ENCODE measurements around the gene IGSF21. TPM values are rescaled to one million over a fixed set of nuclear protein-coding genes. Genes with fewer than 3 reads are reported as not detected.

The IGSF21 gene
- total and polyA plus RNA-seq, 2 of the 8 experiments (the other 6 are each of a cell fraction or from before 2014, with no cell fraction given) = 22.5 to 28.5 TPM

GRCh38 chr1:18288722-18289121 lies 181.1 kb downstream of the IGSF21 start:
- H4K8ac ChIP-seq (ENCODE audit: extremely low read depth, insufficient read depth, low read length) = no peak overlapping the region
- no peak overlapping the region for H3K9ac ChIP-seq (replicated peaks in 1 of 4; ENCODE audit: extremely low read depth in 1 of 4, low read depth in 3 of 4, low read length in 3 of 4)
- H2BK5ac ChIP-seq (ENCODE audit: low read depth, low read length) = no peak overlapping the region; the same call in 1 of the 2 replicates
- H3K23ac ChIP-seq (ENCODE audit: insufficient read length) = no peak overlapping the region
- no peaks in the 10 kb centered on the region for H3K79me1 ChIP-seq (ENCODE audit: low read depth, low read length)
- peak overlapping the region; percentile 20; the same call in 1 of the 2 replicates for H2BK12ac ChIP-seq (ENCODE audit: low read depth, low read length)
- no peak overlapping the region for H3K4ac ChIP-seq (replicated peaks; ENCODE audit: insufficient read length, low read depth, low read length)
- H3K4me2 ChIP-seq (ENCODE audit: insufficient read depth in 1 of 2, low read depth in 2 of 2, low read length in 2 of 2) = no peak overlapping the region
- ChIA-PET POLR2A (ENCODE audit: partially characterized antibody) (no interaction called here), CTCF (ENCODE audit: partially characterized antibody) (interaction anchor here (0.8 to 1.9 kb wide), 3 partner anchors 11 to 54 kb away, joined by 3 to 11 read pairs (median 6); no protein-coding TSS in a partner anchor)
- DNase-seq (ENCODE audit: low read depth in 1 of 2, low spot score in 2 of 2) = no peak
- H4K91ac ChIP-seq (replicated peaks; ENCODE audit: insufficient read length, low read length) = peak overlapping the region; percentile 61
- H3K4me1 ChIP-seq (replicated peaks in 1 of 4; ENCODE audit: control insufficient read depth in 3 of 4, insufficient read depth in 4 of 4, low read length in 3 of 4) = peaks cover 3 to 27% (median 16%) of the 10 kb centered on the region in 4 experiments
- no peak overlapping the region for H3K56ac ChIP-seq (replicated peaks; ENCODE audit: insufficient read length, low read depth, low read length)
- H2AK5ac ChIP-seq (ENCODE audit: low read depth, low read length) = no peak overlapping the region
- no peak overlapping the region; the same call in 1 of the 2 replicates for H2BK15ac ChIP-seq (ENCODE audit: low read length)
- no peak overlapping the region for H4K5ac ChIP-seq (ENCODE audit: insufficient read length, low read depth, low read length)
- no peak overlapping the region for H3K4me3 ChIP-seq (ENCODE audit: extremely low read depth in 1 of 4, insufficient read depth in 2 of 4, low read depth in 3 of 4, low read length in 4 of 4)
- H2BK20ac ChIP-seq (ENCODE audit: low read length) = no peak overlapping the region; the same call in 1 of the 2 replicates
- no peak overlapping the region for H2AFZ ChIP-seq (ENCODE audit: low read length)
- H3K27ac ChIP-seq (ENCODE audit: low read depth, low read length) = no peak overlapping the region; the same call in 1 of the 2 replicates
- H3K14ac ChIP-seq (ENCODE audit: insufficient read length) = no peak overlapping the region
- 77% methylated on average over 7 of the region's 7 CpGs; no CpG with 5 or more reads in 1 of the 2 experiments for WGBS, 2 experiments (ENCODE audit: extremely low coverage in 1 of 2, insufficient coverage in 1 of 2, insufficient read length in 1 of 2, insufficient replicate concordance in 2 of 2, low coverage in 1 of 2, low lambda C conversion rate in 2 of 2, missing lambda C conversion rate in 1 of 2)
- H3K23me2 ChIP-seq (ENCODE audit: low read depth, low read length) = no peaks in the 10 kb centered on the region
- no peaks in the 10 kb centered on the region for H3K9me3 ChIP-seq (ENCODE audit: insufficient read depth in 2 of 2, low read depth in 1 of 2, low read length in 1 of 2)
- TF ChIP-seq MAFK (IDR thresholded peaks at IDR 0.05; ENCODE audit: low read depth, low read length) = no peak
- no peak for TF ChIP-seq TEAD4 (IDR thresholded peaks at IDR 0.05; ENCODE audit: low read depth, low read length)
- peak overlapping the region; percentile 4; the same call in 1 of the 2 replicates for H3K18ac ChIP-seq (ENCODE audit: extremely low read depth, low read length)
- no peaks in the 10 kb centered on the region; a peak in 1 of 7 replicates for H3K27me3 ChIP-seq (replicated peaks in 1 of 4; ENCODE audit: control insufficient read depth in 3 of 4, extremely low read depth in 1 of 4, insufficient read depth in 3 of 4, low read length in 3 of 4)
- H3K36me3 ChIP-seq (ENCODE audit: control insufficient read depth in 2 of 4, insufficient read depth in 4 of 4, low read length in 3 of 4) = no peaks in the 10 kb centered on the region
- no peaks in the 10 kb centered on the region for H3K79me2 ChIP-seq (ENCODE audit: control insufficient read depth in 1 of 2, insufficient read depth in 2 of 2, low read length in 2 of 2)
- no peaks in the 10 kb centered on the region for H4K20me1 ChIP-seq (replicated peaks in 1 of 2; ENCODE audit: control insufficient read depth in 1 of 2, insufficient read depth in 2 of 2, low read length in 2 of 2)
- FAIRE-seq = no peak
- H2BK120ac ChIP-seq (replicated peaks; ENCODE audit: low read depth, low read length) = peak overlapping the region; percentile 3
